Neural crest cell (in vitro differentiated cells): ENCODE results near the gene CARD8. TPM values are rescaled to one million over a fixed set of nuclear protein-coding genes. Genes with fewer than 3 reads are reported as not detected.

Experiments used
- DNase-seq: peaks from one replicate; pipeline ENCODE4 v3.0.0; 2021; ENCODE audit warnings: low read depth, mixed read lengths, low spot score
- H3K27ac Mint-ChIP-seq: one replicate; pipeline ENCODE4 v1.8.0; 2021; ENCODE audit warnings: mild to moderate bottlenecking, mixed read lengths; ENCODE audit not compliant: unreplicated experiment
- H3K27me3 Mint-ChIP-seq: 2 replicates; pipeline ENCODE4 v1.8.0; 2021; ENCODE audit warnings: low read depth, mild to moderate bottlenecking, mixed read lengths
- H3K36me3 Mint-ChIP-seq: 2 replicates; pipeline ENCODE4 v1.8.0; 2021; ENCODE audit warnings: low read depth, mild to moderate bottlenecking, mixed read lengths
- H3K4me1 Mint-ChIP-seq: 2 replicates; pipeline ENCODE4 v1.8.0; 2021; ENCODE audit warnings: mixed read lengths
- H3K4me3 Mint-ChIP-seq: one replicate; pipeline ENCODE4 v1.8.0; 2021; ENCODE audit warnings: mild to moderate bottlenecking, mixed read lengths
- H3K9me3 Mint-ChIP-seq: 2 replicates; pipeline ENCODE4 v1.8.0; 2021; ENCODE audit warnings: mixed read lengths
- CTCF ChIP-seq: fragments of 200-600 bp; sonication (generic); conservative IDR thresholded peaks from 2 replicates; pipeline ENCODE4 v1.5.0; 2021; ENCODE audit warnings: antibody characterized with exemption, mild to moderate bottlenecking
- total RNA-seq: library from RNA; stranded (reverse); gene quantifications from 2 replicates; pipeline ENCODE4 v1.2.1, GENCODE V29; 2021

CARD8 gene
- total RNA-seq, 1 donor from 2014 or later: 65.8 TPM

GRCh38 chr19:48174445-48175030 is 81.2 kb downstream of the CARD8 start:
- peaks cover 9% of the 10 kb centered on the region for H3K4me1 Mint-ChIP-seq
- no peak for DNase-seq
- H3K36me3 Mint-ChIP-seq: peaks cover 26% of the 10 kb centered on the region
- no peaks in the 10 kb centered on the region for H3K9me3 Mint-ChIP-seq
- H3K4me3 Mint-ChIP-seq: peak overlapping the region; percentile 68
- no peak for TF ChIP-seq CTCF
- no peaks in the 10 kb centered on the region for H3K27me3 Mint-ChIP-seq
- H3K27ac Mint-ChIP-seq: no peak overlapping the region

- H3K36me3 Mint-ChIP-seq: peaks cover 19% of the 10 kb centered on the region
- no peak for TF ChIP-seq CTCF
- peaks cover 22% of the 10 kb centered on the region for H3K4me1 Mint-ChIP-seq
- H3K27me3 Mint-ChIP-seq: no peaks in the 10 kb centered on the region
- H3K9me3 Mint-ChIP-seq: no peaks in the 10 kb centered on the region
- DNase-seq: no peak
- H3K27ac Mint-ChIP-seq: no peak overlapping the region
- H3K4me3 Mint-ChIP-seq: peak overlapping the region; percentile 94
Measured at GRCh38 chr19:48171710-48172109, 84.0 kb downstream of the CARD8 start.

GRCh38 chr19:48170817-48171347 is 84.8 kb downstream of the CARD8 start:
- no peak for TF ChIP-seq CTCF
- Mint-ChIP-seq H3K4me3 (peak overlapping the region; percentile 94), H3K27me3 (no peaks in the 10 kb centered on the region), H3K27ac (peak overlapping the region; percentile 95), H3K36me3 (peaks cover 17% of the 10 kb centered on the region), H3K9me3 (no peaks in the 10 kb centered on the region), H3K4me1 (peaks cover 22% of the 10 kb centered on the region)
- DNase-seq: no peak

- DNase-seq: peak; percentile 87
- Mint-ChIP-seq H3K4me1 (peaks cover 22% of the 10 kb centered on the region), H3K9me3 (no peaks in the 10 kb centered on the region), H3K27ac (peak within 1 kb of the TSS; percentile 100), H3K4me3 (peak within 1 kb of the TSS; percentile 94), H3K36me3 (peaks cover 17% of the 10 kb centered on the region), H3K27me3 (no peaks in the 10 kb centered on the region)
- no peak for TF ChIP-seq CTCF
Measured at GRCh38 chr19:48169939-48170803, 85.5 kb downstream of the CARD8 start, which contains the start of the genes LIG1 and ZSWIM9. Gene LIG1 (minus strand): TSS chr19:48170344. CDS start chr19:48165566, 4,778 bp downstream. Gene ZSWIM9 (plus strand): TSS chr19:48170680. CDS start chr19:48171803, 1,123 bp downstream.

- no peaks in the 10 kb centered on the region for H3K9me3 Mint-ChIP-seq
- no peaks in the 10 kb centered on the region for H3K27me3 Mint-ChIP-seq
- H3K4me3 Mint-ChIP-seq: peak overlapping the region; percentile 94
- DNase-seq: peak; percentile 74
- H3K27ac Mint-ChIP-seq: no peak overlapping the region
- TF ChIP-seq CTCF: no peak
- H3K4me1 Mint-ChIP-seq: peaks cover 22% of the 10 kb centered on the region
- H3K36me3 Mint-ChIP-seq: peaks cover 11% of the 10 kb centered on the region
Measured at GRCh38 chr19:48169578-48169938, 86.2 kb downstream of the CARD8 start.
